ENCODE results near the gene FAM98C.
"Not testable (repeated sequence)": the region's sequence is repeated elsewhere in the genome, so short reads cannot be mapped to it uniquely, and the experiment has no call there.

FAM98C gene

GRCh38 chr19:38391911-38392464, 10.9 kb upstream of the FAM98C start:
- no peak overlapping the region for H3K4me3 ChIP-seq
- no peak overlapping the region for H3K27ac ChIP-seq

DNA sequence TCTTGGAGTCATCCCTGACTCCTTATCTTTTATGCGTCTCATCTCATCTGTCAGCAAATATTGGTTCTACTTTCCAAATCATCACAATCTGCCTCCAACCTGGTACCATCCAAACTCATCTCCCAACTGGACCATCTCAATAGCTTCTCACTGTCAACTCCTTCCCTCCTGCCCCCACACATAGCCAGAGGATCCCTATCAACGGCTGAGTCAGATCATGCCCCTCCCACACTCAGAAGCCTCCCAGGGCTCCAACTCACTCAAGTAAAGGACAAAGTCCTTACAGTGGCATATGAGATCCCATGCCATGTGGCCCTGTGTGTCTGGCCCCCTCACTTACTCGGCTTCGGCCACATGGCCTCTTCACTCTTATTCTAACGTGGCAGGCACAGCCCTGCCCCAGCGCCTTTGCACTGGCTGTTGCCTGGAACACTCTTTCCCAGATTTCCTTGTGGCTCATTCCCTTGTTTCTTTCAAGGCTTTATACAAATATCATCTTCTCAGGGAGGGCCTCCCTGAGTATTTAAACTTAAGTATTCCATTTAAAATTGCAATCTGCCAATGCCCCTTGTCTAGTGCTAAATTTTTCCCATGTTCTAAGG, 10.1 kb upstream of the FAM98C start:
- Histone ChIP-seq H3K4me3 (no peak overlapping the region), H3K27ac (no peak overlapping the region)

- peak overlapping the region in 5 of 21 experiments; percentile 72 to 80 (median 74) for H3K27ac ChIP-seq
- H3K4me3 ChIP-seq: peak overlapping the region in 6 of 7 experiments; percentile 7 to 53 (median 38)
These were observed 8.4 kb upstream of the FAM98C start for GRCh38 chr19:38394488-38394887.

GRCh38 chr19:38395381-38396114, 7.3 kb upstream of the FAM98C start:
- peak overlapping the region; percentile 26 to 86 (median 73) for H3K27ac ChIP-seq
- peak overlapping the region; percentile 25 to 53 (median 38) for H3K4me3 ChIP-seq

DNA sequence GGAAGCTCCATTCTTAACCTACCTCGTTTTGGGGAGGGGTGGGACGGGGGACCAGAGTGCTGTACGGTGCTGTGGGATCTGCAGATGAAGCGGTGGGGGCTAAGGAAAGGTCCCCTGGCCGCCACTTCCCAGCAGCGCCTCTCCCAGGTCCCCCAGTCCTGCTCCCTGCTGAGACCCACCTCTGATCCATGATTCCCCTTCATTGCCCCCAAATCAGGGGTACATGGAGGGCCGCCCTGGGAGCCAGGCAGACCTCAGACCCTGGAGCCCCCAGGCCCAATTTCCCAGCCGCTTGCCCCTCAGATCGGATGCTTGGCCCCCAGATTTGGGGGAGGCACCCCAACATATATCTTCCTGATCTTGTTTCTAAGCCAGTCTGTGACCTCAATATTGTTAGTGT, 3.8 kb upstream of the FAM98C start:
- Histone ChIP-seq H3K27ac (no peak overlapping the region), H3K4me3 (no peak overlapping the region)

GRCh38 chr19:38399537-38399936, 3.4 kb upstream of the FAM98C start:
- Histone ChIP-seq H3K4me3 (no peak overlapping the region), H3K27ac (no peak overlapping the region)

GRCh38 chr19:38400361-38400760, 2.5 kb upstream of the FAM98C start:
- H3K27ac ChIP-seq: no peak overlapping the region
- no peak overlapping the region for H3K4me3 ChIP-seq

DNA sequence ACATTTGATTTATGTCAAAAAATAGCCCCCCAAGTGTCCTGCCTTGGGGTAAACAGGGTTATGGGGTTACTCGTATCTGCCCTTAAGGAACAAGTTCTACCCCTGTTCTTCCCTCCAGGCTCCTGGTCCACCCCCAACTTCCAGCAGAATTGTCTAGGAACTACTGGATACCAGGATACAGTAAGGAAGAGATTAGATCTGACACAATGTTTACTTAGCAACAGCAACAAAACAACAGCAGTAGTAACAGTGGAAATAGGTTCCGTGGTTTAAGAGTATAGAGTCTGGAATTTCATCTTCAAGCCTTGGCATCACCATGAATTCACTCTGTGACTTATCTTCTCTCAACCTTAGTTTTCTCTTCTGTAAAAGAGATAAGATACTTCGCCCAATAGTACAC, 1.7 kb upstream of the FAM98C start:
- Histone ChIP-seq H3K4me3 (no peak overlapping the region), H3K27ac (no peak overlapping the region)

- peak overlapping the region in 15 of 21 experiments; percentile 2 to 96 (median 65) for H3K27ac ChIP-seq
- peak overlapping the region; percentile 66 to 95 (median 91) for H3K4me3 ChIP-seq
These were observed 298 bp upstream of the FAM98C start for GRCh38 chr19:38402623-38402966.

GRCh38 chr19:38404858-38405257, 2.0 kb downstream of the FAM98C start:
- no peak overlapping the region for H3K4me3 ChIP-seq
- no peak overlapping the region for H3K27ac ChIP-seq

- H3K27ac ChIP-seq: no peak overlapping the region
- no peak overlapping the region for H3K4me3 ChIP-seq
These were observed 2.4 kb downstream of the FAM98C start for GRCh38 chr19:38405276-38405675.

DNA sequence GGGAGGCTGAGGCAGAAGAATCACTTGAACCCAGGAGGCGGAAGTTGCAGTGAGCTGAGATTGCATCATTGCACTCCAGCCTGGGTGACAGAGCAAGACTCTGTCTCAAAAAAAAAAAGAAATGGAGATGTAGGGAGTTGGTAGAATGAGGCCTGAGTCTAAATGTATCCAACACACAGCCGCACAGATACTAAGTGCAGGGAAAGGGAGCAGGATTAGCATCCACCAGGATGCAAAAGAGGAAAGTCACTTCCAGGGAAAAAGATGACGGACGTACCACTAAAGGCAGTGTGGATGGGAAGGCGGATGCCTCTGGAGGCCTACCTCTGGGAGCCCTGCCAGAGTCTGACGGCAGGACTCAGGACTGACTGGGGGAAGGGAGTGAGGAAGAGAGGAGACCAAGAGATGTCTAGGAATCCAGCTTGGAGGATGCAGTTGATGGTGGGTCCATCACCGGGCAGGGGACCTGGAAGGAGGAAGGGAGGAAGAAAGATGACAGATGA, 6.8 kb downstream of the FAM98C start:
- Histone ChIP-seq H3K4me3 (no peak overlapping the region), H3K27ac (no peak overlapping the region)

DNA sequence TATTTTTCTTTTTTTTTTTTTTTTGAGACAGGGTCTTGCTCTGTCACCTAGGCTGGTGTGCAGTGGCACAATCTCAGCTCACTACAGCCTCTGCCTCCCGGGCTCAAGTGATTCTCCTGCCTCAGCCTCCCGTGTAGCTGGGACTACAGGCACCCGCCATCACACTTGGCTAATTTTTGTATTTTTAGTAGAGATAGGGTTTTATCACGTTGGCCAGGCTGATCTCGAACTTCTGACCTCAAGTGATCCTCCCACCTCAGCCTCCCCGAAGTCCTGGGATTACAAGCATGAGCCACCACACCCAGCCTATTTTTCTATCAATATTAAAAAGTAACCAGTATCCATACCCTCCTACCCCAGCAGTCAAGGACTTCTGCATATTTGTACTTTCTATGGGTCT, 7.5 kb downstream of the FAM98C start:
- not testable (repeated sequence) for H3K4me3 ChIP-seq, H3K27ac ChIP-seq

DNA sequence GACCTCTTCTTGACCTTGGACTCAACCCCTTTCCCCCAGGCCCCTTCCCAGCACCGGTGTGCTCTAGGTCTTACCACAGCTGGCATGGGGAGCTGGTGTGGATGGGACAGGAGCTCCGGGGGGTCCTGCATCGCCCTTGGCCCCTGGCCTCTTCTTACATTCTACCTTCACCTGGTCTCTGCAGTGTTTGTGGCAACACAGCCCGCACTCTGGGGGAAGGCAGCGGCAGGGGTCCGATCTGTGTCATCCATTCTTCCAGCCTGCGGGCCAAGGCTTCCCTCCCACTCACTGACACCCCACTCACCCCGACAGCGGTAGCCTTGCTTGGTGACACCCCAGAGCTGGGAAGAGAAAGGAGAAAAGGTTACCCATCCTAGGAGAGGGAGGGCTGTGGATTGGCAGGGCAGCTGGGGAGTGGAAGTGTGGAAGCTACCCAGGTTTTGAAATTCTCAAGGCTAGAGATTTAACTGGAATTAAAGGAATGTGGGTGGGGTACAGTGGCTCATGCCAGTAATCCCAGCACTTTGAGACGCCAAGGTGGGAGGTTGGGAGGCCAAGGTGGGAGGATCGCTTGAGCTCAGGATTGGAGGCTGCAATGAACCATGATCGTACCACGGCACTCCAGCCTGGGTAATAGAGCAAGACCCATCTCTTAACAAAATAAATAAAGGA, 8.3 kb downstream of the FAM98C start:
- H3K27ac ChIP-seq: no peak overlapping the region
- H3K4me3 ChIP-seq: no peak overlapping the region

DNA sequence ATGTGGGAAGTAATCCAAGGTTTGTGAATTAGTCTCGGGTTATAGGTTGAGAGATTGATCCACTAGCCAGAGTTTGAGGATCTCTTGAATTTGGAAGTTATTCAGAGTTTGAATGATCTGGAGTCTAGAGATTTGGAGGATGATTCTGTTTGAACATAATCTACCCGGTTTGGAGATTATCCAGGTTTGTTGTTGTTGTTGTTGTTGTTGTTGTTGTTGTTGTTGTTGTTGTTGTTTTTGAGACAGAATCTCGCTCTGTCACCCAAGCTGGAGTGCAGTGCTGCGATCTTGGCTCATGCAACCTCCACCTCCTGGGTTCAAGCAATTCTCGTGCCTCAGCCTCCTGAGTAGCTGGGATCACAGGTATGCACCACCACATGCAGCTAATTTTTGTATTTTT, 9.0 kb downstream of the FAM98C start:
- not testable (repeated sequence) for H3K27ac ChIP-seq, H3K4me3 ChIP-seq

- no peak overlapping the region for H3K27ac ChIP-seq
These were observed 9.6 kb downstream of the FAM98C start for GRCh38 chr19:38412491-38412890.

GRCh38 chr19:38412961-38413360, 10.1 kb downstream of the FAM98C start:
- Histone ChIP-seq H3K27ac (no peak overlapping the region), H3K4me3 (no peak overlapping the region)

More at GRCh38 chr19:38412491-38412890, 9.6 kb downstream of the FAM98C start:
- no peak overlapping the region for H3K4me3 ChIP-seq

DNA sequence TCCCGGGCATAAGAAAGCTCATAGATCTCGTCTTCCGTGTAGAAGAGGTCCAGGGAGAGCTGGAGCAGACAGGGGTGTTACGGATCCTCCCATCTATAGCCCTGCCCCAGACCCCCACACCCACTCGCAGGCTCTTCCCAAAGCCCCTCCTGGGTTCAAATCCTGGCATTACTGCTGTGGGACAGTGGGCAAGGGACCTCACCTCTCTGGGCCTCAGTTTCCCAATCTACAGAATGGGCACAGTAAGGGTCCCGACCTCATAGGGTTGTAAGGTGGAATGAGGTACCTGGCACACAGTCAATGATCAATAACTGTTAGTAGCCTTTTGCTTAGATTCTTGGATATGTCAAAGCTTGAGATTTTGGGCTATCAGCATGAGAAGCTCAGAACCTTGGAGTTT, 10.5 kb downstream of the FAM98C start:
- H3K4me3 ChIP-seq: no peak overlapping the region
- H3K27ac ChIP-seq: no peak overlapping the region

DNA sequence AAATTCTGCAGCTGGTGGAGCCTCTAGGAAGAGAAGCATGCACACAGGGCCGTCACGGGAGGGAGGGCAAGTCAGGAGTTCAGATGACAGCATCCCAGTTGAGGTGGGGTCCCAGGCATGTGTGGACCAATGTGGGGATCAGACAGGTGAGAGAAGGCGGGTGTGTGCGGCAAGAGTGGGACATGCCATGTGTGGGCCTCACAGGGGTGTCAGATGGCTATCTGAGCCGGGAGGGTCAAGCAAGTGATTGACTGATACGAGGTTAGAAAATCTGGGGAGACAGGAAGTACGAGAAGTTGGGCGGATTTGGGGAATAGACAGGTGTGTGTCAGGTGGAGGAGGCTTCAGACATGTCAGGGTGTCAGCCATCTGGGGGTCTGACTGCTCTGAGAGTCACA, 14.3 kb downstream of the FAM98C start:
- no peak overlapping the region for H3K4me3 ChIP-seq
- H3K27ac ChIP-seq: peak overlapping the region in 9 of 21 experiments; percentile 10 to 70 (median 39)
